ENCODE measurements around the gene FTO. TPM values are rescaled to one million over a fixed set of nuclear protein-coding genes. Genes with fewer than 3 reads are reported as not detected.

FTO gene
- total and polyA plus RNA-seq, 2 of the 8 experiments (the other 6 are each of a cell fraction or from before 2014, with no cell fraction given) = 34.5 to 59.8 TPM

- TF ChIP-seq CHD7 (IDR thresholded peaks at IDR 0.05; ENCODE audit: insufficient replicate concordance, low read length) (no peak), RXRA (IDR thresholded peaks at IDR 0.05; ENCODE audit: insufficient read depth, low read depth, low read length) (no peak), ATF3 (IDR thresholded peaks at IDR 0.05; ENCODE audit: insufficient read depth, low read depth, low read length) (no peak)
Observed at GRCh38 chr16:54143934-54144571, 440.1 kb downstream of the FTO start (continued).

Data from H1 (cell line).